Heart right ventricle (tissue), 16 donors: ENCODE results near the gene KLHDC8A. TPM values are rescaled to one million over a fixed set of nuclear protein-coding genes. Genes with fewer than 3 reads are reported as not detected.
"Not testable (repeated sequence)": the region's sequence is repeated elsewhere in the genome, so short reads cannot be mapped to it uniquely, and the experiment has no call there.

ENCODE experiments used
- ATAC-seq, 8 donors: fragments of 200-7000 bp; cut with Tn5 transposase; one replicate each; pipeline ENCODE4 v1.9.1; 2020; ENCODE audit warnings: mild to moderate bottlenecking in 8 of 8, moderate library complexity in 8 of 8, moderate number of reproducible peaks in 1 of 8
- DNase-seq, 2 donors: peaks; one replicate each; pipeline ENCODE4 v3.0.0-alpha.2; 2020
- H3K27ac ChIP-seq, 10 donors: fragments of 200-600 bp; sonication (generic) in 2 of 10; one replicate each; pipeline versions ENCODE4 v1.5.0 to v1.8.0; 2020 to 2022; ENCODE audit warnings: mild to moderate bottlenecking in 3 of 10
- H3K27me3 ChIP-seq, 7 donors: fragments of 200-600 bp; one replicate each; pipeline ENCODE4 v1.8.0; 2021 to 2022; ENCODE audit warnings: mild to moderate bottlenecking in 2 of 7
- H3K36me3 ChIP-seq, 9 donors: fragments of 200-600 bp; sonication (generic) in 1 of 9; one replicate each; pipeline versions ENCODE4 v1.5.0 to v1.8.0; 2020 to 2022; ENCODE audit warnings: mild to moderate bottlenecking in 2 of 9
- H3K4me1 ChIP-seq, 9 donors: fragments of 200-600 bp; sonication (generic) in 1 of 9; one replicate each; pipeline versions ENCODE4 v1.5.0 to v1.8.0; 2020 to 2022; ENCODE audit warnings: mild to moderate bottlenecking in 4 of 9
- H3K4me3 ChIP-seq, 10 donors: fragments of 200-600 bp; sonication (generic) in 2 of 10; one replicate each; pipeline versions ENCODE4 v1.5.0 to v1.8.0; 2020 to 2022; ENCODE audit warnings: mild to moderate bottlenecking in 7 of 10, moderate library complexity in 2 of 10
- H3K9me3 ChIP-seq, 11 donors: fragments of 200-600 bp in 10 of 11; sonication (generic) in 2 of 11; one replicate each; pipeline versions ENCODE4 v1.5.0 to v1.8.0; 2013 to 2022; ENCODE audit warnings: mild to moderate bottlenecking in 2 of 11, control low read depth in 1 of 11, moderate library complexity in 1 of 11
- CTCF ChIP-seq, 9 donors: fragments of 200-600 bp; sonication (generic) in 2 of 9; IDR thresholded peaks; one replicate each; pipeline versions ENCODE4 v1.5.0 to v1.8.0; 2021 to 2022; ENCODE audit warnings: antibody characterized with exemption in 9 of 9, mild to moderate bottlenecking in 5 of 9, moderate library complexity in 1 of 9
- WGBS, 2 donors: extraction: QIAGEN DNeasy Blood & Tissue Kit; methylation state at CpG; one replicate each; pipeline ENCODE4 v1.1.7; 2013; ENCODE audit warnings: inconsistent platforms in 1 of 2; 5-methylcytosine and 5-hydroxymethylcytosine counted together
- intact Hi-C, 10 donors: fragments of 100-400 bp; cut with DNase I; formaldehyde crosslinking; loops; one replicate each; pipeline versions ENCODE4 v1.11.1 to v1.14.2; 2022
- polyA plus RNA-seq, 2 donors: library from polyadenylated mRNA; stranded (reverse); fragments of 200-250 nt; gene quantifications; one replicate each; pipeline ENCODE4 v1.2.3, GENCODE V29; 2013
- total RNA-seq, 10 donors: library from RNA; stranded (reverse); fragmentation: NEBNext Ultra II Directional in 3 of 10; extraction: Animal tissue kit (Norgen Biotek cat#: 25700) in 3 of 10; gene quantifications; one replicate each; pipeline versions ENCODE4 v1.2.1 to v1.2.4, GENCODE V29; 2021 to 2023
- donor health status: Arrhythmogenic right ventricular cardiomyopathy.
- donor health status: ischemic (EF 13 %, LVEDD 7.1; RV severe dilation, severe dysfunction).
- donor health status: healthy with polysubstance abuse.
- donor health status: DM: no; HTN: yes; CAD: no.
- donor health status: DM: no; HTN: no; CAD: no.
- donor health status: ischemic (EF 25% LVEDD 6.9; RV normal size, moderate dysfunction).
- donor health status: ischemic (EF 25% LVEDD 5.7; RV mildly dilated, moderate dysfunction).
- donor health status: healthy.
- donor health status: DM: yes; HTN: yes; CAD: no.
- donor health status: Ischemic cardiomyopathy.
- donor health status: ischemic (EF 35%, LVEDD 5.7; RV mildly dilated, moderate dysfunction).
- donor health status: nonischemic (EF 11% LVEDD 7.7; RV severe dilation, severe dysfunction).
- donor health status: DM: yes; HTN: yes; CAD: no.
- donor health status: PGD.
- donor health status: ischemic (EF 29% LVEDD 5.4; RV normal size, mild dysfunction).
- donor health status: nonischemic (EF 23%, LVEDD 6.1; RV moderate dilation, normal function).

Gene KLHDC8A
- total and polyA plus RNA-seq, 12 donors, result 0.15 to 0.16 TPM; not detected in 10

GRCh38 chr1:205395616-205396015 lies 38.9 kb upstream of the KLHDC8A start:
- intact Hi-C loops, result loop anchor here (1.0 to 5.0 kb wide), 9 partner anchors 35 to 132 kb away; no protein-coding TSS in a partner anchor
- 72 to 73% methylated on average over 3 of the region's 3 CpGs for WGBS, 2 donors
- no peak overlapping the region for H3K4me3 ChIP-seq
- no peaks in the 10 kb centered on the region for H3K4me1 ChIP-seq
- TF ChIP-seq CTCF (IDR thresholded peaks at IDR 0.05), result no peak
- peaks cover 0 to 42% (median 26%) of the 10 kb centered on the region in 7 donors for H3K27me3 ChIP-seq
- no peak for DNase-seq
- no peak overlapping the region for H3K27ac ChIP-seq
- ATAC-seq, result no peak
- no peaks in the 10 kb centered on the region for H3K9me3 ChIP-seq
- no peaks in the 10 kb centered on the region for H3K36me3 ChIP-seq

GRCh38 chr1:205392650-205393049 lies 35.9 kb upstream of the KLHDC8A start:
- intact Hi-C loops, result no loop called here
- ATAC-seq, result no peak
- WGBS, 2 donors, result 86 to 87% methylated on average over 1 of the region's 1 CpG
- no peaks in the 10 kb centered on the region for H3K9me3 ChIP-seq
- no peak for DNase-seq
- TF ChIP-seq CTCF (IDR thresholded peaks at IDR 0.05), result no peak
- H3K4me1 ChIP-seq, result no peaks in the 10 kb centered on the region
- no peak overlapping the region for H3K27ac ChIP-seq
- no peaks in the 10 kb centered on the region for H3K36me3 ChIP-seq
- H3K4me3 ChIP-seq, result no peak overlapping the region
- H3K27me3 ChIP-seq, result peaks cover 0 to 58% (median 35%) of the 10 kb centered on the region in 7 donors

GRCh38 chr1:205391386-205391785 lies 34.7 kb upstream of the KLHDC8A start:
- H3K9me3 ChIP-seq, result no peaks in the 10 kb centered on the region
- no peak overlapping the region for H3K4me3 ChIP-seq
- DNase-seq, result no peak
- no peaks in the 10 kb centered on the region for H3K4me1 ChIP-seq
- no peak for TF ChIP-seq CTCF (IDR thresholded peaks at IDR 0.05)
- ATAC-seq, result no peak
- intact Hi-C loops, result no loop called here
- no peak overlapping the region for H3K27ac ChIP-seq
- WGBS, 2 donors, result 90 to 92% methylated on average over 7 of the region's 7 CpGs
- H3K36me3 ChIP-seq, result no peaks in the 10 kb centered on the region
- H3K27me3 ChIP-seq, result peaks cover 0 to 58% (median 35%) of the 10 kb centered on the region in 7 donors

- H3K36me3 ChIP-seq, result no peaks in the 10 kb centered on the region
- H3K4me1 ChIP-seq, result no peaks in the 10 kb centered on the region
- H3K27ac ChIP-seq, result no peak overlapping the region
- intact Hi-C loops, result no loop called here
- ATAC-seq (no peak), DNase-seq (no peak)
- H3K27me3 ChIP-seq, result peaks cover 0 to 37% (median 23%) of the 10 kb centered on the region in 7 donors
- no peak for TF ChIP-seq CTCF (IDR thresholded peaks at IDR 0.05)
- H3K4me3 ChIP-seq, result no peak overlapping the region
- H3K9me3 ChIP-seq, result no peaks in the 10 kb centered on the region
- 89 to 90% methylated on average over 2 of the region's 2 CpGs for WGBS, 2 donors
These were observed 31.1 kb upstream of the KLHDC8A start for GRCh38 chr1:205387845-205388244.

- H3K36me3 ChIP-seq, H3K4me1 ChIP-seq, intact Hi-C loops, H3K4me3 ChIP-seq, H3K9me3 ChIP-seq, DNase-seq, ATAC-seq, H3K27ac ChIP-seq: not testable (repeated sequence)
- 87% methylated on average over 3 of the region's 3 CpGs for WGBS, 2 donors
- peaks cover 0 to 24% (median 14%) of the 10 kb centered on the region in 7 donors for H3K27me3 ChIP-seq
These were observed 26.3 kb upstream of the KLHDC8A start for GRCh38 chr1:205382990-205383389.
